GM13977 (cell line): ENCODE results near the gene PTBP2.

Experiments used
- DNase-seq: peaks from one replicate; pipeline ENCODE4 v3.0.0; 2012; ENCODE audit warnings: low spot score
- CTCF ChIP-seq: IDR thresholded peaks from 2 replicates; pipeline ENCODE4 v1.5.1; 2012; ENCODE audit warnings: mild to moderate bottlenecking, control low read depth; ENCODE audit not compliant: insufficient read depth; ENCODE audit errors: extremely low read depth, missing control alignments
- in situ Hi-C: fragments of 300-500 bp; cut with MboI; formaldehyde crosslinking; loops from one replicate; pipeline ENCODE4 v1.12.0; 2022; ENCODE audit warnings: low sequenced_read_pairs, low pct_unique_long_range_greater_than_20kb, mixed read lengths, inconsistent platforms; ENCODE audit not compliant: unreplicated experiment

PTBP2 gene

GRCh38 chr1:96713649-96714048, 7.9 kb upstream of the PTBP2 start:
- DNase-seq = no peak
- in situ Hi-C loops = no loop called here
- TF ChIP-seq CTCF = no peak

GRCh38 chr1:96714881-96715280, 6.7 kb upstream of the PTBP2 start:
- in situ Hi-C loops = no loop called here
- no peak for DNase-seq
- TF ChIP-seq CTCF = no peak

- DNase-seq = no peak
- in situ Hi-C loops = no loop called here
- TF ChIP-seq CTCF = no peak
Measured at GRCh38 chr1:96715482-96715881, 6.1 kb upstream of the PTBP2 start.

- no peak for DNase-seq
- TF ChIP-seq CTCF = no peak
- in situ Hi-C loops = no loop called here
Measured at GRCh38 chr1:96721053-96721415, 550 bp upstream of the PTBP2 start.

- in situ Hi-C loops = no loop called here
- TF ChIP-seq CTCF = no peak
- DNase-seq = peak; percentile 69
Measured at GRCh38 chr1:96722161-96722922, 758 bp downstream of the PTBP2 start.

GRCh38 chr1:96722958-96723357, 1.4 kb downstream of the PTBP2 start:
- in situ Hi-C loops = no loop called here
- DNase-seq = no peak
- no peak for TF ChIP-seq CTCF
